HCT116 (cell line): ENCODE results near the gene TMEM134. TPM values are rescaled to one million over a fixed set of nuclear protein-coding genes. Genes with fewer than 3 reads are reported as not detected.
A peak's percentile ranks its signal among the peaks of the same experiment; 100 is the strongest.

Experiments used
- ATAC-seq: fragments of 200-7000 bp; cut with Tn5 transposase; 2 replicates; pipeline ENCODE4 v1.9.1; 2020; ENCODE audit warnings: mild to moderate bottlenecking, moderate library complexity
- BruUV-seq: library from RNA; stranded (reverse); fragments of 400-500 nt; replicated peaks from 2 replicates; lab custom pipeline; 2021; lab: Mats Ljungman, UMichigan
- CTCF ChIA-PET: fragments of 300-600 bp; sonication (Branson Sonifier 250); formaldehyde crosslinking; loops from one replicate; lab custom pipeline; 2021; ENCODE audit warnings: antibody characterized with exemption; lab: Charles Lee
- POLR2A ChIA-PET: fragments of 300-600, 350-600 bp; sonication (Branson Sonifier 250); formaldehyde crosslinking; loops from one replicate; lab custom pipeline; 2021; ENCODE audit warnings: antibody characterized with exemption; lab: Charles Lee
- RAD21 ChIA-PET, 2 experiments: fragments of 300-600 bp; sonication (Branson Sonifier 250); formaldehyde crosslinking; loops; one replicate each; lab custom pipeline; 2023; ENCODE audit warnings: low total read pairs in 2 of 2; ENCODE audit not compliant: uncharacterized antibody in 2 of 2, unreplicated experiment in 2 of 2, low non-redundant PET in 1 of 2; lab: Charles Lee
- DNase-seq: peaks from one replicate; pipeline ENCODE4 v3.0.0-alpha.2; 2010; ENCODE audit warnings: low read depth, low spot score
- H2AFZ ChIP-seq: fragments of 200-600 bp; shearing (Covaris generic), sonication (generic); 2 replicates; pipeline ENCODE4 v1.6.1; 2017; ENCODE audit warnings: low read depth, mixed run types, mixed read lengths, antibody characterized with exemption, low read length; ENCODE audit not compliant: poor library complexity, severe bottlenecking
- H3K27ac ChIP-seq: 2 replicates; pipeline ENCODE4 v1.5.1; 2012; ENCODE audit warnings: low read depth, low read length
- H3K27me3 ChIP-seq: fragments of 200-600 bp; sonication (generic); 2 replicates; pipeline ENCODE4 v1.6.1; 2016; ENCODE audit warnings: mixed run types, low read length, mixed read lengths; ENCODE audit not compliant: insufficient read depth
- H3K36me3 ChIP-seq, 2 experiments: fragments of 200-500 bp in 1 of 2; fragments of 200-600 bp in 1 of 2; sonication (Bioruptor generic) in 1 of 2; sonication (generic) in 1 of 2; 2 replicates each; pipeline versions ENCODE4 v1.5.1 to v1.6.1; 2014 to 2016; ENCODE audit warnings: low read length in 2 of 2, inconsistent platforms in 1 of 2, mixed read lengths in 1 of 2, mixed run types in 1 of 2; ENCODE audit not compliant: insufficient read depth in 2 of 2, control insufficient read depth in 1 of 2
- H3K4me1 ChIP-seq, 2 experiments: fragments of 200-600 bp in 1 of 2; sonication (generic) in 1 of 2; 2 replicates each; pipeline versions ENCODE4 v1.5.1 to v1.6.1; 2012 to 2017; ENCODE audit warnings: low read length in 2 of 2, inconsistent platforms in 1 of 2, mild to moderate bottlenecking in 1 of 2, mixed read lengths in 1 of 2, mixed run types in 1 of 2, moderate library complexity in 1 of 2; ENCODE audit not compliant: insufficient read depth in 2 of 2, control insufficient read depth in 1 of 2
- H3K4me2 ChIP-seq: fragments of 200-600 bp; sonication (generic); 2 replicates; pipeline ENCODE4 v1.6.1; 2017; ENCODE audit warnings: mixed run types, low read length, mixed read lengths
- H3K4me3 ChIP-seq, 2 experiments: fragments of 200-600 bp in 1 of 2; sonication (generic) in 1 of 2; replicated peaks in 1 of 2; 2 replicates each; pipeline ENCODE4 v1.5.1; 2011 to 2016; ENCODE audit warnings: low read length in 2 of 2, control low read depth in 1 of 2, low read depth in 1 of 2, mild to moderate bottlenecking in 1 of 2, mixed read lengths in 1 of 2, mixed run types in 1 of 2
- H3K79me2 ChIP-seq: fragments of 200-600 bp; sonication (generic); 2 replicates; pipeline ENCODE4 v1.6.1; 2017; ENCODE audit warnings: mild to moderate bottlenecking, mixed run types, low read length, moderate library complexity, mixed read lengths; ENCODE audit not compliant: insufficient read depth
- H3K9ac ChIP-seq: fragments of 200-600 bp; sonication (generic); 2 replicates; pipeline ENCODE4 v1.6.1; 2016; ENCODE audit warnings: low read length, mixed read lengths
- H3K9me2 ChIP-seq: fragments of 200-600 bp; sonication (generic), shearing (Covaris generic); 2 replicates; pipeline ENCODE4 v1.6.1; 2017; ENCODE audit warnings: mixed run types, mild to moderate bottlenecking, moderate library complexity; ENCODE audit not compliant: insufficient read depth
- H3K9me3 ChIP-seq, 2 experiments: fragments of 200-500 bp in 1 of 2; fragments of 200-600 bp in 1 of 2; sonication (Bioruptor generic) in 1 of 2; sonication (generic) in 1 of 2; 2 replicates each; pipeline ENCODE4 v1.6.1; 2014 to 2017; ENCODE audit warnings: low read length in 2 of 2, mixed read lengths in 2 of 2, inconsistent platforms in 1 of 2, low read depth in 1 of 2, mild to moderate bottlenecking in 1 of 2, mixed run types in 1 of 2, moderate library complexity in 1 of 2; ENCODE audit not compliant: control insufficient read depth in 1 of 2, insufficient read depth in 1 of 2
- H4K20me1 ChIP-seq: fragments of 200-600 bp; sonication (generic), shearing (Covaris generic); 2 replicates; pipeline ENCODE4 v1.6.1; 2017; ENCODE audit warnings: mixed run types, mild to moderate bottlenecking, moderate library complexity; ENCODE audit not compliant: insufficient read depth
- CEBPB ChIP-seq: IDR thresholded peaks from 2 replicates; pipeline ENCODE4 v1.6.1; 2012; ENCODE audit warnings: low read depth
- EZH2 ChIP-seq: fragments of 200-600 bp; sonication (generic); IDR thresholded peaks from 2 replicates; pipeline ENCODE4 v1.6.1; 2017; ENCODE audit warnings: antibody characterized with exemption, mixed run types
- JUND ChIP-seq: IDR thresholded peaks from 2 replicates; pipeline ENCODE4 v1.6.1; 2012
- POLR2AphosphoS5 ChIP-seq: IDR thresholded peaks from 2 replicates; pipeline ENCODE4 v1.6.1; 2011; ENCODE audit warnings: mild to moderate bottlenecking, low read depth, low read length, moderate library complexity
- SRF ChIP-seq: IDR thresholded peaks from 2 replicates; pipeline ENCODE4 v1.6.1; 2012; ENCODE audit warnings: low read depth
- TCF7L2 ChIP-seq: IDR thresholded peaks from 2 replicates; pipeline ENCODE4 v1.7.0; 2011; ENCODE audit warnings: borderline replicate concordance, inconsistent platforms; ENCODE audit not compliant: insufficient read depth, insufficient read length; ENCODE audit errors: extremely low read depth
- ZFX ChIP-seq: fragments of 450-650 bp; IDR thresholded peaks from 2 replicates; pipeline ENCODE4 v1.6.1; 2017
- intact Hi-C: fragments of 100-400 bp; cut with micrococcal nuclease; formaldehyde crosslinking; loops from 2 replicates; pipeline ENCODE4 v1.10.0; 2022
- total RNA-seq: library from RNA; stranded (reverse); gene quantifications from one replicate; pipeline ENCODE4 v1.2.1, GENCODE V29; 2021; ENCODE audit not compliant: unreplicated experiment
- TF ChIP-seq, protein P1 (sequence below): IDR thresholded peaks from 2 replicates; pipeline ENCODE4 v1.6.1; 2012; ENCODE audit warnings: low read depth
- TF ChIP-seq, protein P2 (sequence below): IDR thresholded peaks from 2 replicates; pipeline ENCODE4 v1.6.1; 2011; ENCODE audit warnings: mild to moderate bottlenecking, low read length, moderate library complexity; ENCODE audit not compliant: insufficient replicate concordance; ENCODE audit errors: extremely low read depth
- TF ChIP-seq, protein P3 (sequence below): IDR thresholded peaks from 2 replicates; pipeline ENCODE4 v1.6.1; 2012

Gene TMEM134
- total RNA-seq, 1 experiment from 2014 or later, result 44.2 TPM

DNA sequence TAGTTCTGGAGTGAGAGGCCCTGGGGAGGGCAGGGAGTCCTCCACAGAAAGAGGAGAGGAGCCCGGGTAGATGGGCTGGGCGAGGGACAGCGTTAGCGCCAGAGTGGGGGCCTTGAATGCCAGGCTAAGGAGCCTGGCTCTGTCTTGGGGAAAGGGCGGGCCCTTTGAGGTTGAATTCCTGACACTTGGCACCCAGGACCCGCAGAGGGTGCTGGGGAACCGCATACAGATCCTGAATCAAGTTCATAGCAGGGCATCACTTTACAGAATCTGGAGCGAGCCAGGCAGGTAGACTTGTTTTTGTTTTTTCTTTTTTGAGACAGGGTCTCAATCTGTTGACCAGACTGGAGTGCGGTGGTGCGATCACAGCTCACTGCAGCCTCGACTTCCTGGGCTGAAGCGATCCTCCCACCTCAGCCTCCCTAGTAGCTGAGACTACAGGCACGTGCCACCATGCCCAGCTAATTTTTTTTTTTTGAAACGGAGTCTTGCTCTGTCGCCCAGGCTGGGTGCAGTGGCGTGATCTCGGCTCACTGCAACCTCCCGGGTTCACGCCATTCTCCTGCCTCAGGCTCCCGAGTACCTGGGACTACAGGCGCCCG lies 47.5 kb downstream of the TMEM134 start:
- Histone ChIP-seq H3K4me3 (peak overlapping the region; percentile 38 to 63), H3K36me3 (no peaks in the 10 kb centered on the region), H3K4me2 (peak overlapping the region; percentile 72), H4K20me1 (no peaks in the 10 kb centered on the region), H2AFZ (no peak overlapping the region), H3K27me3 (no peaks in the 10 kb centered on the region), H3K9me2 (no peaks in the 10 kb centered on the region), H3K4me1 (peaks cover 11 to 33% of the 10 kb centered on the region in 2 experiments; a peak in 3 of 4 replicates), H3K9ac (peak overlapping the region; percentile 38), H3K27ac (peak overlapping the region; percentile 24; the same call in 1 of the 2 replicates), H3K9me3 (no peaks in the 10 kb centered on the region), H3K79me2 (no peaks in the 10 kb centered on the region)
- intact Hi-C loops, result no loop called here
- RAD21 ChIA-PET, result no interaction called here
- CTCF ChIA-PET, result interaction anchor here (1.0 to 1.7 kb wide), 3 partner anchors 20 to 84 kb away, joined by 3 to 6 read pairs (median 3); partner anchors contain the start of genes PITPNM1 and PPP1CA
- DNase-seq (no peak), ATAC-seq (peak; percentile 63)
- BruUV-seq, result TSS peak; percentile 85
- TF ChIP-seq CEBPB (no peak), TCF7L2 (peak; percentile 61)
- POLR2A ChIA-PET, result interaction anchor here (1.4 kb wide), 1 partner anchor 20 kb away, joined by 4 read pairs; the partner anchor contains the start of gene PPP1CA

DNA sequence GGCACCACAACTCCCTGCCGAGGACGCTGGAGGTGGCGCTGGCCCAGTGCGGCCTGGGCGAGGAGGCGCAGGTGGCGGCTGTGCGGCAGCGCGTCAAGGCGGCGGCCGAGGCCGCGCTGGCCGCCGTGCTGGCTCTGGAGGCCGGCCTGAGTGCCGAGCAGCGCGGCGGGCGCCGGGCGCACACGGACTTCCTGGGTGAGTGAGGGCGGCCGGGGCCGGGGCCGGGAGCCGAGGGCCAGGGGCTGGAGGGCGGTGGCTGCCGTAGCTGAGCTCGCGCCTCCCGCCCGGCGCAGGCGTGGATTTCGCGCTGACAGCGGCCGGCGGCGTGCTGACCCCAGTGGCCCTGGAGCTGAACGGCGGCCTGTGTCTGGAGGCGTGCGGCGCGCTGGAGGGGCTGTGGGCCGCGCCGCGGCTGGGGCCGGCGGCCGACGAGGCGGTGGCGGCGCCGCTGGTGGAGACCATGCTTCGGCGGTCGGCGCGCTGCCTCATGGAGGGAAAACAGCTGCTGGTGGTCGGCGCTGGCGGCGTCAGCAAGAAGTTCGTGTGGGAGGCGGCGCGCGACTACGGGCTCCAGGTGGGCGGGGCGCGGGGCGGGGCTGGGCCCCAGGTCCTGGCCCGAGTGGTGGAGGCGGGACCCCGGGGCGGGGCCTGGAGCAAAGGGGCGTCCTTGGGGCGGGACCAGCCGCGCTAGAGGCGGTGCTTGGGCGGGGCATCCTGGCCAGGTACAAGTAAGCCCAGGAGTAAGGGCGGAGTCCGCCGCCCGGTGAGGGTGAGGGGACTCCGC lies 48.2 kb downstream of the TMEM134 start:
- DNase-seq (peak; percentile 81), ATAC-seq (peak; percentile 95)
- Histone ChIP-seq H3K4me3 (peak overlapping the region; percentile 40 to 63), H3K9ac (peak overlapping the region; percentile 79), H3K4me2 (peak overlapping the region; percentile 72), H3K27ac (peak overlapping the region; percentile 83), H3K4me1 (peaks cover 17 to 40% of the 10 kb centered on the region in 2 experiments; a peak in 3 of 4 replicates), H2AFZ (no peak overlapping the region), H4K20me1 (no peaks in the 10 kb centered on the region), H3K36me3 (no peaks in the 10 kb centered on the region), H3K9me2 (no peaks in the 10 kb centered on the region), H3K27me3 (no peaks in the 10 kb centered on the region), H3K9me3 (no peaks in the 10 kb centered on the region), H3K79me2 (no peaks in the 10 kb centered on the region)
- ChIA-PET POLR2A (interaction anchor here (0.5 to 1.4 kb wide), 2 partner anchors 19 to 73 kb away, joined by 3 to 4 read pairs; partner anchors contain the start of gene PPP1CA), CTCF (interaction anchor here (0.5 to 1.7 kb wide), 5 partner anchors 19 to 754 kb away, joined by 3 to 6 read pairs (median 3); partner anchors contain the start of genes PITPNM1 and PPP1CA), RAD21 (interaction anchor here in 1 of 2 experiments (1.3 kb wide), 1 partner anchor 19 kb away, joined by 4 read pairs; the partner anchor contains the start of gene PPP1CA)
- TF ChIP-seq SRF (no peak), POLR2AphosphoS5 (peak; percentile 69), ZFX (peak; percentile 89), JUND (no peak), EZH2 (no peak), TCF7L2 (peak; percentile 35), CEBPB (no peak)
- TF ChIP-seq, protein P1, sequence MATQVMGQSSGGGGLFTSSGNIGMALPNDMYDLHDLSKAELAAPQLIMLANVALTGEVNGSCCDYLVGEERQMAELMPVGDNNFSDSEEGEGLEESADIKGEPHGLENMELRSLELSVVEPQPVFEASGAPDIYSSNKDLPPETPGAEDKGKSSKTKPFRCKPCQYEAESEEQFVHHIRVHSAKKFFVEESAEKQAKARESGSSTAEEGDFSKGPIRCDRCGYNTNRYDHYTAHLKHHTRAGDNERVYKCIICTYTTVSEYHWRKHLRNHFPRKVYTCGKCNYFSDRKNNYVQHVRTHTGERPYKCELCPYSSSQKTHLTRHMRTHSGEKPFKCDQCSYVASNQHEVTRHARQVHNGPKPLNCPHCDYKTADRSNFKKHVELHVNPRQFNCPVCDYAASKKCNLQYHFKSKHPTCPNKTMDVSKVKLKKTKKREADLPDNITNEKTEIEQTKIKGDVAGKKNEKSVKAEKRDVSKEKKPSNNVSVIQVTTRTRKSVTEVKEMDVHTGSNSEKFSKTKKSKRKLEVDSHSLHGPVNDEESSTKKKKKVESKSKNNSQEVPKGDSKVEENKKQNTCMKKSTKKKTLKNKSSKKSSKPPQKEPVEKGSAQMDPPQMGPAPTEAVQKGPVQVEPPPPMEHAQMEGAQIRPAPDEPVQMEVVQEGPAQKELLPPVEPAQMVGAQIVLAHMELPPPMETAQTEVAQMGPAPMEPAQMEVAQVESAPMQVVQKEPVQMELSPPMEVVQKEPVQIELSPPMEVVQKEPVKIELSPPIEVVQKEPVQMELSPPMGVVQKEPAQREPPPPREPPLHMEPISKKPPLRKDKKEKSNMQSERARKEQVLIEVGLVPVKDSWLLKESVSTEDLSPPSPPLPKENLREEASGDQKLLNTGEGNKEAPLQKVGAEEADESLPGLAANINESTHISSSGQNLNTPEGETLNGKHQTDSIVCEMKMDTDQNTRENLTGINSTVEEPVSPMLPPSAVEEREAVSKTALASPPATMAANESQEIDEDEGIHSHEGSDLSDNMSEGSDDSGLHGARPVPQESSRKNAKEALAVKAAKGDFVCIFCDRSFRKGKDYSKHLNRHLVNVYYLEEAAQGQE, result no peak
- TF ChIP-seq, protein P2, sequence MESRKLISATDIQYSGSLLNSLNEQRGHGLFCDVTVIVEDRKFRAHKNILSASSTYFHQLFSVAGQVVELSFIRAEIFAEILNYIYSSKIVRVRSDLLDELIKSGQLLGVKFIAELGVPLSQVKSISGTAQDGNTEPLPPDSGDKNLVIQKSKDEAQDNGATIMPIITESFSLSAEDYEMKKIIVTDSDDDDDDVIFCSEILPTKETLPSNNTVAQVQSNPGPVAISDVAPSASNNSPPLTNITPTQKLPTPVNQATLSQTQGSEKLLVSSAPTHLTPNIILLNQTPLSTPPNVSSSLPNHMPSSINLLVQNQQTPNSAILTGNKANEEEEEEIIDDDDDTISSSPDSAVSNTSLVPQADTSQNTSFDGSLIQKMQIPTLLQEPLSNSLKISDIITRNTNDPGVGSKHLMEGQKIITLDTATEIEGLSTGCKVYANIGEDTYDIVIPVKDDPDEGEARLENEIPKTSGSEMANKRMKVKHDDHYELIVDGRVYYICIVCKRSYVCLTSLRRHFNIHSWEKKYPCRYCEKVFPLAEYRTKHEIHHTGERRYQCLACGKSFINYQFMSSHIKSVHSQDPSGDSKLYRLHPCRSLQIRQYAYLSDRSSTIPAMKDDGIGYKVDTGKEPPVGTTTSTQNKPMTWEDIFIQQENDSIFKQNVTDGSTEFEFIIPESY, result no peak
- TF ChIP-seq, protein P3, sequence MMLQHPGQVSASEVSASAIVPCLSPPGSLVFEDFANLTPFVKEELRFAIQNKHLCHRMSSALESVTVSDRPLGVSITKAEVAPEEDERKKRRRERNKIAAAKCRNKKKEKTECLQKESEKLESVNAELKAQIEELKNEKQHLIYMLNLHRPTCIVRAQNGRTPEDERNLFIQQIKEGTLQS, result no peak
- BruUV-seq, result no TSS peak
- intact Hi-C loops, result no loop called here
